ENCODE results near the gene CYSTM1.

DNA sequence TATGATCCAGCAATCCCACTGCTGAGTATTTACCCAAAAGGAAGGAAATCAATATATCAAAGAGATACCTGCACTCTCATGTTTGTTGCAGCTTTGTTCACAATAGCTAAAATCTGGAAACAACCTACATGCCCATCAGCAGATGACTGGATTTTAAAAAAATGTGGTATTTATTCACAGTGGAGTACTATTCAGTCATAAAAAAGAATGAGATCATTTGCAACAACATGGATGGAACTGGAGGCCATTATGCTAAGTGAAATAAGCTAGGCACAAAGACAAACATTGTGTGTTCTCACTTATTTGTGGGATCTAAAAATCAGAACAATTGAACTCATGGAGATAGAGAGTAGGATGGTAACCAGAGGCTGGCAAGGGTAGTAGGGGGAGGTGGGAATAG lies 33.1 kb downstream of the CYSTM1 start:
- no peak for TF ChIP-seq CTCF (IDR thresholded peaks at IDR 0.05)
- no peak for TF ChIP-seq POLR2A (IDR thresholded peaks at IDR 0.05)
